ENCODE results near the gene MATN1. TPM values are rescaled to one million over a fixed set of nuclear protein-coding genes. Genes with fewer than 3 reads are reported as not detected.

The MATN1 gene
- total and polyA plus RNA-seq, 4 experiments from 2014 or later = 0.12 to 1.2 (median 0.53) TPM; not detected in 1

GRCh38 chr1:30765556-30766434 lies 42.4 kb upstream of the MATN1 start:
- peaks cover 23 to 51% (median 37%) of the 10 kb centered on the region in 4 donors for H3K4me1 Mint-ChIP-seq
- no peaks in the 10 kb centered on the region for H3K9me3 ChIP-seq (ENCODE audit: control insufficient read depth in 1 of 2, low read length in 2 of 2)
- no peaks in the 10 kb centered on the region for H3K27me3 Mint-ChIP-seq
- no peak overlapping the region for H3K4me3 ChIP-seq (ENCODE audit: low read length in 2 of 2)
- H3K4me1 ChIP-seq (ENCODE audit: insufficient read depth, low read length) = peaks cover 41% of the 10 kb centered on the region
- peak overlapping the region; percentile 63 to 88 (median 84) for H3K27ac Mint-ChIP-seq
- intact Hi-C loops (cut with micrococcal nuclease) = no loop called here
- H3K36me3 Mint-ChIP-seq = no peaks in the 10 kb centered on the region
- CTCF ChIA-PET (ENCODE audit: partially characterized antibody) = interaction anchor here (1.0 to 1.3 kb wide), 2 partner anchors 13 to 14 kb away, joined by 3 to 7 read pairs; no protein-coding TSS in a partner anchor
- H3K36me3 ChIP-seq (ENCODE audit: insufficient read depth, low read length) = no peaks in the 10 kb centered on the region
- H3K4me3 Mint-ChIP-seq = peak overlapping the region in 1 of 8 donors; percentile 7
- POLR2A ChIA-PET (ENCODE audit: partially characterized antibody) = interaction anchor here (3.8 to 22.1 kb wide), 2 partner anchors 9 to 32 kb away, joined by 17 to 1160 read pairs; partner anchors contain the start of genes LAPTM5 and MATN1
- no peaks in the 10 kb centered on the region for H3K9me3 Mint-ChIP-seq
- H3K27ac ChIP-seq (ENCODE audit: low read depth, low read length) = no peak overlapping the region
- peak in 1 of 5 donors; percentile 25 for DNase-seq
- H3K27me3 ChIP-seq (ENCODE audit: insufficient read depth, low read length) = no peaks in the 10 kb centered on the region

DNA sequence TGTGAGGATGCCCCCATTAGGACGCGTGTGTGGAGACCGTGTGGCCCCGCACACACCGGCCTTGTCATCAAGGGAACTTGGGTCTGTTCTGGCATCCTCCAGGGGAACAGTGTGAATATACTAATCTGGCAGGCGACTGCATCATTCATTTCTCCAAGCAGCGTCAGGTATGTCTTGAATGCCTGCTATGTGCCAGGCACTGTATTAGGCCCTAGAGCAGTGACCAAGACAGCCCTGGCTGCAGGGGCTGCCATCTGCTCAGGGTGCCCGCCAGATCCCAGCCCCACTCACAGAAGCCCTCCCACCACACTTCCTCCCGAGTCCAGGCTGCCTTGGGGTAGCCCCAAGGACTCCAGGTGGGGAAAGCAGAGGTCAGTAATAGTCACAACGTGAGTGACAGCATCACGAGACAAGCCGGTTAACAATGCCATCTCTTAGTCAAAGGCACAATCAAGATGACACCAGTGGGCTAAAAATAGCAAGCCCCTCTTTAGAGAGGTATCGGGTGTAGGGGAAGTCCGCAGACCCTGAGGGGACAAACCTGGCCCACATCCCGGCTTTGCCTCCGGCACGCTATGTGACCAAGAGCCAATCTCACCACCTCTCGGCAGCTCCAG lies 41.7 kb upstream of the MATN1 start:
- Histone ChIP-seq H3K27me3 (ENCODE audit: insufficient read depth, low read length) (no peaks in the 10 kb centered on the region), H3K9me3 (ENCODE audit: control insufficient read depth in 1 of 2, low read length in 2 of 2) (no peaks in the 10 kb centered on the region), H3K4me3 (ENCODE audit: low read length in 2 of 2) (no peak overlapping the region), H3K4me1 (ENCODE audit: insufficient read depth, low read length) (peaks cover 49% of the 10 kb centered on the region), H3K27ac (ENCODE audit: low read depth, low read length) (no peak overlapping the region), H3K36me3 (ENCODE audit: insufficient read depth, low read length) (no peaks in the 10 kb centered on the region)
- CTCF ChIA-PET (ENCODE audit: partially characterized antibody) = interaction anchor here (1.0 to 1.3 kb wide), 2 partner anchors 14 to 15 kb away, joined by 3 to 7 read pairs; no protein-coding TSS in a partner anchor
- POLR2A ChIA-PET (ENCODE audit: partially characterized antibody) = interaction anchor here (3.8 to 22.1 kb wide), 2 partner anchors 8 to 31 kb away, joined by 17 to 1160 read pairs; partner anchors contain the start of genes LAPTM5 and MATN1
- no peak for DNase-seq
- peak overlapping the region in 1 of 8 donors; percentile 35 for H3K4me3 Mint-ChIP-seq
- intact Hi-C loops (cut with micrococcal nuclease) = no loop called here
- H3K4me1 Mint-ChIP-seq = peaks cover 30 to 59% (median 43%) of the 10 kb centered on the region in 4 donors
- H3K9me3 Mint-ChIP-seq = no peaks in the 10 kb centered on the region
- no peaks in the 10 kb centered on the region for H3K27me3 Mint-ChIP-seq
- H3K27ac Mint-ChIP-seq = peak overlapping the region in 2 of 7 donors; percentile 41 to 63
- H3K36me3 Mint-ChIP-seq = no peaks in the 10 kb centered on the region

GRCh38 chr1:30764396-30764795 lies 41.0 kb upstream of the MATN1 start:
- DNase-seq = peak in 1 of 5 donors; percentile 26
- intact Hi-C loops (cut with micrococcal nuclease) = no loop called here
- ChIA-PET POLR2A (ENCODE audit: partially characterized antibody) (interaction anchor here (22.1 kb wide), 1 partner anchor 30 kb away, joined by 1160 read pairs; the partner anchor contains the start of gene MATN1), CTCF (ENCODE audit: partially characterized antibody) (no interaction called here)
- Mint-ChIP-seq H3K4me3 (no peak overlapping the region), H3K4me1 (peaks cover 35 to 65% (median 50%) of the 10 kb centered on the region in 4 donors), H3K9me3 (no peaks in the 10 kb centered on the region), H3K27ac (peak overlapping the region in 3 of 7 donors; percentile 27 to 57 (median 41)), H3K27me3 (no peaks in the 10 kb centered on the region), H3K36me3 (no peaks in the 10 kb centered on the region)
- no peaks in the 10 kb centered on the region for H3K27me3 ChIP-seq (ENCODE audit: insufficient read depth, low read length)
- H3K36me3 ChIP-seq (ENCODE audit: insufficient read depth, low read length) = no peaks in the 10 kb centered on the region
- no peak overlapping the region for H3K4me3 ChIP-seq (ENCODE audit: low read length in 2 of 2)
- no peaks in the 10 kb centered on the region for H3K9me3 ChIP-seq (ENCODE audit: control insufficient read depth in 1 of 2, low read length in 2 of 2)
- H3K27ac ChIP-seq (ENCODE audit: low read depth, low read length) = no peak overlapping the region
- H3K4me1 ChIP-seq (ENCODE audit: insufficient read depth, low read length) = peaks cover 55% of the 10 kb centered on the region

GRCh38 chr1:30763651-30764248 lies 40.4 kb upstream of the MATN1 start:
- H3K4me1 Mint-ChIP-seq = peaks cover 41 to 68% (median 55%) of the 10 kb centered on the region in 4 donors
- intact Hi-C loops (cut with micrococcal nuclease) = no loop called here
- peaks cover 62% of the 10 kb centered on the region for H3K4me1 ChIP-seq (ENCODE audit: insufficient read depth, low read length)
- H3K36me3 Mint-ChIP-seq = no peaks in the 10 kb centered on the region
- POLR2A ChIA-PET (ENCODE audit: partially characterized antibody) = interaction anchor here (1.0 to 22.1 kb wide), 4 partner anchors 9 to 30 kb away, joined by 3 to 1160 read pairs (median 4); partner anchors contain the start of gene MATN1
- no peaks in the 10 kb centered on the region for H3K36me3 ChIP-seq (ENCODE audit: insufficient read depth, low read length)
- H3K27ac Mint-ChIP-seq = peak overlapping the region in 5 of 7 donors; percentile 13 to 80 (median 52)
- H3K9me3 Mint-ChIP-seq = no peaks in the 10 kb centered on the region
- no peaks in the 10 kb centered on the region for H3K9me3 ChIP-seq (ENCODE audit: control insufficient read depth in 1 of 2, low read length in 2 of 2)
- H3K27me3 Mint-ChIP-seq = no peaks in the 10 kb centered on the region
- DNase-seq = no peak
- H3K27me3 ChIP-seq (ENCODE audit: insufficient read depth, low read length) = no peaks in the 10 kb centered on the region
- no peak overlapping the region for H3K4me3 Mint-ChIP-seq
- CTCF ChIA-PET (ENCODE audit: partially characterized antibody) = interaction anchor here (0.9 to 18.5 kb wide), 2 partner anchors 19 to 45 kb away, joined by 3 to 270 read pairs; no protein-coding TSS in a partner anchor
- no peak overlapping the region for H3K4me3 ChIP-seq (ENCODE audit: low read length in 2 of 2)
- no peak overlapping the region for H3K27ac ChIP-seq (ENCODE audit: low read depth, low read length)

DNA sequence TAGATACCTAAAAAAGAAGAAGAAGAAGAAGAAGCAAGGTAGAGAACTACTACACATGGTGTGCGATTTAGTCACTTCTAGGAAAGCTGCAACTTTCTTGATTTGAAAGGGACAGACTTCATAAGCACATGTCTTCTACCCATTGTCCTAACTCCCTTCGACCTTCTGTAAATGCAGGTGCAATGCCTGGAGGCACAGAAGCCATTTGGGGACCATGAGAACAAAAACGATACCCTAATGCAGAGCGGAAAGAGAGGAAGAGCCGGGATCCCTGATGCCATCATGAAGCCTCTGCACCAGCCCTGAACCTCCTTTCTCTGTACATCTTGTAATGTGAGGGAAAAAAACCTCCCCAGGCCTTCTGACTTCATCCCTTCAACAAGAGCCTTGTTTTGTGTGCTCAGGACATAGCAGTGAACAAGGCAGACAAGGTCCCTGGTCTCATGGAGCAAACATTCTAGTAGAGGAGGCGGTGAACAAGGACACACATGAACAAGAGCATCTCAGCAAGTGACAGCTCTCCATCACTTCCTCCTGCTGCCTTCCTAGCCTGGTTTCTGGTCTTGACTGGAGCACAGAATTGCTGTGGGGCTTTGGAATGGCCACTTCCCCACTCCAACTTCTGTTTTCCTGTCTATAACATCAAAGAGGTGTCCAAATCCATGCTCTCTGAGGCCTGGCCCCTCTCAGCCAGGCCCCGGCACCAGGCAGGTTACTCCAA lies 39.7 kb upstream of the MATN1 start:
- Histone ChIP-seq H3K27me3 (ENCODE audit: insufficient read depth, low read length) (no peaks in the 10 kb centered on the region), H3K4me3 (ENCODE audit: low read length in 2 of 2) (no peak overlapping the region), H3K9me3 (ENCODE audit: control insufficient read depth in 1 of 2, low read length in 2 of 2) (no peaks in the 10 kb centered on the region), H3K36me3 (ENCODE audit: insufficient read depth, low read length) (no peaks in the 10 kb centered on the region), H3K4me1 (ENCODE audit: insufficient read depth, low read length) (peaks cover 69% of the 10 kb centered on the region), H3K27ac (ENCODE audit: low read depth, low read length) (no peak overlapping the region)
- Mint-ChIP-seq H3K4me1 (peaks cover 45 to 75% (median 60%) of the 10 kb centered on the region in 4 donors), H3K27me3 (no peaks in the 10 kb centered on the region), H3K4me3 (peak overlapping the region in 1 of 8 donors; percentile 13), H3K9me3 (no peaks in the 10 kb centered on the region), H3K27ac (peak overlapping the region; percentile 52 to 84 (median 80)), H3K36me3 (no peaks in the 10 kb centered on the region)
- ChIA-PET CTCF (ENCODE audit: partially characterized antibody) (interaction anchor here (0.9 to 18.5 kb wide), 3 partner anchors 19 to 45 kb away, joined by 3 to 270 read pairs (median 95); no protein-coding TSS in a partner anchor), POLR2A (ENCODE audit: partially characterized antibody) (interaction anchor here (1.0 to 22.1 kb wide), 4 partner anchors 8 to 29 kb away, joined by 3 to 1160 read pairs (median 4); partner anchors contain the start of gene MATN1)
- DNase-seq = no peak
- intact Hi-C loops (cut with micrococcal nuclease) = no loop called here

- intact Hi-C loops (cut with micrococcal nuclease) = no loop called here
- Mint-ChIP-seq H3K27ac (peak overlapping the region; percentile 52 to 84 (median 80)), H3K4me1 (peaks cover 46 to 82% (median 62%) of the 10 kb centered on the region in 4 donors), H3K9me3 (no peaks in the 10 kb centered on the region), H3K4me3 (peak overlapping the region in 1 of 8 donors; percentile 23), H3K36me3 (peaks cover 0 to 3% of the 10 kb centered on the region in 2 donors), H3K27me3 (no peaks in the 10 kb centered on the region)
- peaks cover 73% of the 10 kb centered on the region for H3K4me1 ChIP-seq (ENCODE audit: insufficient read depth, low read length)
- H3K9me3 ChIP-seq (ENCODE audit: control insufficient read depth in 1 of 2, low read length in 2 of 2) = no peaks in the 10 kb centered on the region
- POLR2A ChIA-PET (ENCODE audit: partially characterized antibody) = interaction anchor here (1.5 to 22.1 kb wide), 3 partner anchors 7 to 28 kb away, joined by 4 to 1160 read pairs (median 4); partner anchors contain the start of gene MATN1
- CTCF ChIA-PET (ENCODE audit: partially characterized antibody) = interaction anchor here (9.9 to 18.5 kb wide), 3 partner anchors 18 to 42 kb away, joined by 95 to 270 read pairs (median 111); no protein-coding TSS in a partner anchor
- no peaks in the 10 kb centered on the region for H3K27me3 ChIP-seq (ENCODE audit: insufficient read depth, low read length)
- no peak overlapping the region for H3K4me3 ChIP-seq (ENCODE audit: low read length in 2 of 2)
- H3K36me3 ChIP-seq (ENCODE audit: insufficient read depth, low read length) = no peaks in the 10 kb centered on the region
- DNase-seq = no peak
- H3K27ac ChIP-seq (ENCODE audit: low read depth, low read length) = no peak overlapping the region
These were observed 39.0 kb upstream of the MATN1 start for GRCh38 chr1:30762152-30762929.
